PFSK-1 (cell line): Measurements from ENCODE around the gene ERBIN.

Source experiments
- FOXP2 ChIP-seq: optimal IDR thresholded peaks from 2 replicates; pipeline ENCODE3; 2011; ENCODE audit warnings: borderline replicate concordance, control low read depth, inconsistent platforms; ENCODE audit not compliant: insufficient read depth; ENCODE audit errors: extremely low read length, extremely low read depth
- POLR2AphosphoS5 ChIP-seq: IDR thresholded peaks from 2 replicates; pipeline ENCODE4 v1.6.1; 2012; ENCODE audit warnings: low read depth, mild to moderate bottlenecking, control low read depth, low read length, moderate library complexity
- SIN3A ChIP-seq: IDR thresholded peaks from 2 replicates; pipeline ENCODE4 v1.6.1; 2012; ENCODE audit warnings: mild to moderate bottlenecking, low read length, moderate library complexity, borderline replicate concordance; ENCODE audit not compliant: insufficient read depth
- TAF1 ChIP-seq: IDR thresholded peaks from 2 replicates; pipeline ENCODE4 v1.6.1; 2012; ENCODE audit warnings: low read length, control low read depth, borderline replicate concordance; ENCODE audit not compliant: insufficient read depth
- TF ChIP-seq, protein P1 (sequence below), 2 experiments: IDR thresholded peaks; 2 replicates each; pipeline versions ENCODE4 v1.6.1 to v1.8.0; 2011 to 2012; ENCODE audit warnings: low read depth in 2 of 2, low read length in 2 of 2, control low read depth in 1 of 2, inconsistent platforms in 1 of 2, mild to moderate bottlenecking in 1 of 2, moderate library complexity in 1 of 2; ENCODE audit not compliant: insufficient read depth in 1 of 2

The ERBIN gene

DNA sequence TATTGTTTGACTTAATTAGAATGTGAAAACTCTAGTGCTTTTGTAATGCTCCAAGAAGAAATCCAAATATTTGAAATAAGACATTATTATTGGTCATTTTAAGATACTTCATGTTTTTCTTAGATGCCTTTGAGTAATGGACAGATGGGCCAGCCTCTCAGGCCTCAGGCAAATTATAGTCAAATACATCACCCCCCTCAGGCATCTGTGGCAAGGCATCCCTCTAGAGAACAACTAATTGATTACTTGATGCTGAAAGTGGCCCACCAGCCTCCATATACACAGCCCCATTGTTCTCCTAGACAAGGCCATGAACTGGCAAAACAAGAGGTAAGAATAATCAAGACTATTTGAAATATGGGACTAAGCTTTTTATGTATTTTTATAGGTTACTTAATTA lies 148.5 kb downstream of the ERBIN start:
- no peak for TF ChIP-seq FOXP2
- no peak for TF ChIP-seq POLR2AphosphoS5
- TF ChIP-seq, protein P1, sequence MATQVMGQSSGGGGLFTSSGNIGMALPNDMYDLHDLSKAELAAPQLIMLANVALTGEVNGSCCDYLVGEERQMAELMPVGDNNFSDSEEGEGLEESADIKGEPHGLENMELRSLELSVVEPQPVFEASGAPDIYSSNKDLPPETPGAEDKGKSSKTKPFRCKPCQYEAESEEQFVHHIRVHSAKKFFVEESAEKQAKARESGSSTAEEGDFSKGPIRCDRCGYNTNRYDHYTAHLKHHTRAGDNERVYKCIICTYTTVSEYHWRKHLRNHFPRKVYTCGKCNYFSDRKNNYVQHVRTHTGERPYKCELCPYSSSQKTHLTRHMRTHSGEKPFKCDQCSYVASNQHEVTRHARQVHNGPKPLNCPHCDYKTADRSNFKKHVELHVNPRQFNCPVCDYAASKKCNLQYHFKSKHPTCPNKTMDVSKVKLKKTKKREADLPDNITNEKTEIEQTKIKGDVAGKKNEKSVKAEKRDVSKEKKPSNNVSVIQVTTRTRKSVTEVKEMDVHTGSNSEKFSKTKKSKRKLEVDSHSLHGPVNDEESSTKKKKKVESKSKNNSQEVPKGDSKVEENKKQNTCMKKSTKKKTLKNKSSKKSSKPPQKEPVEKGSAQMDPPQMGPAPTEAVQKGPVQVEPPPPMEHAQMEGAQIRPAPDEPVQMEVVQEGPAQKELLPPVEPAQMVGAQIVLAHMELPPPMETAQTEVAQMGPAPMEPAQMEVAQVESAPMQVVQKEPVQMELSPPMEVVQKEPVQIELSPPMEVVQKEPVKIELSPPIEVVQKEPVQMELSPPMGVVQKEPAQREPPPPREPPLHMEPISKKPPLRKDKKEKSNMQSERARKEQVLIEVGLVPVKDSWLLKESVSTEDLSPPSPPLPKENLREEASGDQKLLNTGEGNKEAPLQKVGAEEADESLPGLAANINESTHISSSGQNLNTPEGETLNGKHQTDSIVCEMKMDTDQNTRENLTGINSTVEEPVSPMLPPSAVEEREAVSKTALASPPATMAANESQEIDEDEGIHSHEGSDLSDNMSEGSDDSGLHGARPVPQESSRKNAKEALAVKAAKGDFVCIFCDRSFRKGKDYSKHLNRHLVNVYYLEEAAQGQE (IDR thresholded peaks at IDR 0.05; ENCODE audit: insufficient read depth in 1 of 2, low read depth in 2 of 2, low read length in 2 of 2), result no peak
- no peak for TF ChIP-seq TAF1
- no peak for TF ChIP-seq SIN3A

DNA sequence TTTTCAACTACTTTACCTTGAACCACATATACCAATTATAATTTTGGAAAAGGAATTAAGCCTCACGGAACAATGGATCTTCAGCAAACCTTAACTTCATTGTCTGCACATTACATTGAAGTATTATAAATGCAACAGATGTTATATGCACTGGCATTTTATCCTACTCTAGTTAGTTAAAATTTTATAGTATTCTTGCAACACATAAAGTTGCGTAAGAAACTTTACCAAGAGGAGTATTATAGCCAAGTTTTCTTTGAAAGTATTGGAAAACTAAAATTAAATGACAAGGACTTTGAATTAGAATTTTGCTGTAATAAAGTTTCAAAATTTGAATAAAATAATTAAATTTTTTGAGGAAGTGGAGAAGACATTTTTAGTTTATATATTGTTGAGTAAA lies 154.3 kb downstream of the ERBIN start:
- no peak for TF ChIP-seq SIN3A
- no peak for TF ChIP-seq POLR2AphosphoS5
- TF ChIP-seq, protein P1 (IDR thresholded peaks at IDR 0.05; ENCODE audit: insufficient read depth in 1 of 2, low read depth in 2 of 2, low read length in 2 of 2), result no peak
- no peak for TF ChIP-seq FOXP2
- no peak for TF ChIP-seq TAF1

DNA sequence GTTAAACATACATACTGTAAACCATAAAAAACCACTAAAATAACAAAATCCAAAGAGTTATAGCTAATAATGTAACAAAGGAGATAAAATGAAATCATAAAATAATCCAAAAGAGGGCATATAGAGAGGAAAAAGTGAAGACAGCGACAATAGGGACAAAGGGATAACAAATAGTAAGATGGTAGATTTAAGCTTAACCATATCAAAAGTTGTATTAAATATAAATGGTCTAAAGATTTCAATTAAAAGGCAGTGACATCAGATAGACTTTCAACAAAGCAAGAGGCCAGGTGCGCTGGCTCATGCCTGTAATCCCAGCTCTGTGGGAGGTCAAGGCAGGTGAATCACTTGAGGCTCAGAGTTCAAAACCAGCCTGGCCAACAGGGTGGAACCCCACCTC lies 163.0 kb downstream of the ERBIN start:
- TF ChIP-seq TAF1 (no peak), SIN3A (no peak), POLR2AphosphoS5 (no peak), FOXP2 (no peak)
- TF ChIP-seq, protein P1 (IDR thresholded peaks at IDR 0.05; ENCODE audit: insufficient read depth in 1 of 2, low read depth in 2 of 2, low read length in 2 of 2), result no peak

DNA sequence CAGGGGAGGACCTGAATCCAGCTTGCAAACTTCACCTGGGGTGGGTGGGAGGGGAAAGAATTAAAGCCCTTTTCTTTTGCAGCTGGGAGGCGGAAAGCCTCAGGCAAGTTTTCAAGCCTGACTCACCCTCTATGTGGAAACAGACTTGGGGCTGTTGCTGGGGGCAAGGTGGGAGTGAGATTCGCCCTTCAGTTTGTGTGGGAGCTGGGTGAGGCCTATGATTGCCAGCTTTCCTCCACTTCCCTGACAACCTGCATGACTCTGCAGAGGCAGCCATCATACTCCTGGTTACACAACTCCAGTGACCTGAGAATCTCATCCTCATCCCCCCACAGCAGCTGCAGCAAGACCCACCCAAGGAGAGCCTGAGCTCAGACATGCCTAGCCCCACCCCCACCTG lies 174.5 kb downstream of the ERBIN start:
- TF ChIP-seq SIN3A (no peak), FOXP2 (no peak), POLR2AphosphoS5 (no peak), TAF1 (no peak)
- TF ChIP-seq, protein P1 (IDR thresholded peaks at IDR 0.05; ENCODE audit: insufficient read depth in 1 of 2, low read depth in 2 of 2, low read length in 2 of 2), result no peak

DNA sequence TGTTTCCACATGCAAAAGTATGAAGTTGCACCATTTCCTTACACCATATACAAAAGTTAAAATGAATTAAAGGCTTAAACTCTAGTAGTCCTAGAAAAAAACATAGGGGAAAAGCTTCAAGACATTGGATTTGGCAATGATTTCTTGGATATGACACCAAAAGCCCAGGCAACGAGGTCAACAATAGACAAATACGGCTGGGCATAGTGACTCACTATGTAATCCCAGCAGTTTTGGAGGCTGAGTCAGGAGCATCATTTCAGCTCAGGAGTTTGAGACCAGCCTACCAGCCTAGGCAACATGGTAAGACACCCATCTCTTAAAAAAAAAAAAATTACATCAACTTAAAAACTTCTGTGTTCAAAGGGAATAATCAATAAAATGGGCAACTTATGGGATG lies 186.8 kb downstream of the ERBIN start:
- TF ChIP-seq TAF1 (no peak), SIN3A (no peak), POLR2AphosphoS5 (no peak), FOXP2 (no peak)
- TF ChIP-seq, protein P1 (IDR thresholded peaks at IDR 0.05; ENCODE audit: insufficient read depth in 1 of 2, low read depth in 2 of 2, low read length in 2 of 2), result no peak
